Posterior vena cava (tissue), 2 donors: Measurements from ENCODE around the gene RALB. TPM values are rescaled to one million over a fixed set of nuclear protein-coding genes. Genes with fewer than 3 reads are reported as not detected.
"Not testable (repeated sequence)": the region's sequence is repeated elsewhere in the genome, so short reads cannot be mapped to it uniquely, and the experiment has no call there.

Experiments used
- DNase-seq: peaks from one replicate; pipeline ENCODE4 v3.0.0-alpha.2; 2020; ENCODE audit warnings: low spot score
- intact Hi-C, 2 donors: fragments of 100-400 bp; cut with DNase I; formaldehyde crosslinking; loops; one replicate each; pipeline versions ENCODE4 v1.14.1 to v1.14.2; 2022 to 2023
- total RNA-seq, 2 donors: library from RNA; stranded (reverse); fragmentation: NEBNext Ultra II Directional; extraction: Animal tissue kit (Norgen Biotek cat#: 25700); gene quantifications; one replicate each; pipeline ENCODE4 v1.2.1, GENCODE V29; 2021
- donor health status: DM: yes; HTN: yes; CAD: no.
- donor health status: DM: yes; HTN: yes; CAD: no.

RALB gene
- total RNA-seq, 2 donors from 2014 or later: 42.5 to 55.0 TPM

DNA sequence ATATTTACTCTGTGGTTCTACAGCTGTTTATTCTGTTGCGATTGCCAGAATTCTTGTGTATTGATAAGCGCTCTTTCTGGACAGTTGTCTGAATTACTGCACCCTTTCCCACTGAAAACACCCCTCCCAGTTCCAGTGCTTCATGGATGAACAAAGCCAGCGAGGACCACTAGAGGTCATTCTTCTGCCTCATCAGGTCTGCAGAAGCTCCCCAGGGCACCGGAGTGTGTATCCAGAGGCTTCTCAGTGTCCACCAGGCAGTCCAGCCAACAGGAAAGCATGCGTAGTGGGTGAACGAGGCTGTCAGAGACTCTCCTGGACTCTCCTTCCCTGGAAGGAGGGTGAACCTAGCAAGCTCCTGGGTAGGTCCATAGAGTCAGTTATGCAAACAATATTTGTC lies 52.6 kb downstream of the RALB start:
- intact Hi-C loops: no loop called here
- DNase-seq: no peak

DNA sequence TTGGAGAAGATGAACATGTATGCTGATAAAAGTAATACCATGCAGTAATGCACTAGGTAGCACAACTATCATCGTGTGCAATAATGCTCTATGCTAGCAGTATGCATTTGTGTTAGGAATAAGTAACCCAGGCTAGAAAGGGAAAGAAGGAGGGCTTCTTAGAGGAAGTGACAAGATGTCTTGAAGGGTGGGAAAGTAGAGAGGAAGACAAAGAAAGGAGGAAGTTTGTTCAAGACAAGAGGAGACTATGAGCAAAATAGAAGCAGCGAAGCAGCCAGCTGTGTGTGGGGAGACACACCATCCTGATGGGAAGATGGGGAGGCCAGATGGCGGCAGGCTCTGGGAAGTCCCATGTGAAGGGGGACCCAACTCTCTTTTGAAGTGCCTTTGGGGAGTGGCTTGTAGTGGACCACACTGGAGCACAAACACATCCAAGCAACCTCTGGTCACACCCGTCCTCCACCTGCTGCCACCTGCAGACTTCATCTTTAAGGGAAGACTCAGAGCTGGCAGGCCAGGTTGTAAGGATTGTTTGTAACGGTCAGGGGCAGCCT lies 53.4 kb downstream of the RALB start:
- intact Hi-C loops: no loop called here
- no peak for DNase-seq

DNA sequence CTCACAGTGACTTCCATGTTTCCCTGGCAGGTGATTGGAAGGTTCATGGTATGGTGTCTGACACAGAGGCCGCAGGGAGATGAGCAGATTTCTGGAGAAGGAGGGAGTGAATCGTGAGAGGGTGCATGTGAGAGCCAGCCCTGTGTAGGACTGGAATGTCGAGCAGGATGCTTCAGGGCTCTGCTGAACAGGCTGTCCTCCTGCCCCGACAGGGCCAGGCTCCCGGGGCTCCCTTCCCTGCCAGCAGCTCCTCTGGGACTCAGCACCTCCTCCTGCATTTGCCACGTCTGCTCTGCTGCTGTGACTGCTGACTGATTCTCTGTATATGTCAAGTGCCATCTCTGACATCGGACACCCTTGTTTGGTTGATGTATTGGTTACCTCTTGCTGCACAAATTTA lies 54.8 kb downstream of the RALB start:
- DNase-seq: no peak
- intact Hi-C loops: no loop called here

DNA sequence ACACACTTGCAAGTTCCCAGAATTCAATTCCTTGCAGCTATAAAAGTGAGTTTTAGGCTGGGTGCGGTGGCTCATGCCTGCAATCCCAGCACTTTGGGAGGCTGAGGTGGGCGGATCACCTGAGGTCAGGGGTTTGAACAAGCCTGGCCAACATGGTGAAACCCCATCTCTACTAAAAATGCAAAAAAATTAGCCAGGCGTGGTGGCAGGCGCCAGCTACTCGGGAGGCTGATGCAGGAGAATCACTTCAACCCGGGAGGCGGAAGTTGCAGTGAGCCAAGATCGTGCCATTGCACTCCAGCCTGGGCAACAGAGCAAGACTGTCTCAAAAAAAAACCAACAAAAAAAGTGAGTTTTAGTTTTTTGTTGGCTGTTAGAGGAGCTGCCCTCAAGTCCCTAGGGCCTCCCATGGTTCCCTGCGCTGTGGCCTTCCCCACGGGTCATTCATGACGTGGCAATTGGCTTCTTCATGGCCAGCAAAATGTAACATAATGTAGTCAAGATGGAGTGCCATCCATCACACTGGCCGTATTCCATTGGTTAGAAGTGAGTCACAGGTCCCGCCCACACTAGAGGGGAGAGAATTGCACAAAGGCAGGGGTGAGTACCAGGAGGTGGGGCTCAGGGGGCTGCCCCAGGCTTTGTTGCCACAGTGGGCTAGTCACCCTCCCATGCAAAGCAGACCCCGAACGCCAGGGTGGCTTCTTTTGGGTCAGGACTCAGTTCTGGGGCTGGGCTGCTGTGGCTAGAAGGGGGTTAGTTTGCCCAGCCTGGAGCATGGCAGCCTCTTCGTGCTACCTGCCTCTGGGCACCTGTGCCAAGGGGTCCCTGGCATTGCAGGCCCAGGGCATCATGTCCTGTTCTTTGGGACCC lies 55.6 kb downstream of the RALB start:
- intact Hi-C loops: no loop called here
- peak; percentile 69 for DNase-seq

DNA sequence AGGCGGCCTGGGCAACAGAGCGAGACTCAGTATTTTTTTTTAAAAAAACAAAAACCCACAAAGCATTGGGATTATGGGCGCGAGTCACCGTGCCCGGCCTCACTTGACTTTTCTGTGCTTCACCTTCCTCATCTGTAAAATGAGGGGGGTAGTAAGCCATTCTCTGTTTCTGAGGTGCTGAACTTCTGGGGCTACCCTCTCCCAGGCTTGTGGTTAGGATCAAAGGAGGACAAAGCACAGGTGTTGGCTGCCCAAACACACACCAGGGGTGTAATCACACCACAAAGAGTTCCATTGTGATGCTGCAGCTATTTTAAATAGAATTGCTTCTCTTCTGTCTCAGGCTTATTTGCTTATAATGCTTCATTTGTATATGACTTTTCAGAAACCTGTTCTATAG lies 57.5 kb downstream of the RALB start:
- intact Hi-C loops: no loop called here
- DNase-seq: peak; percentile 59

DNA sequence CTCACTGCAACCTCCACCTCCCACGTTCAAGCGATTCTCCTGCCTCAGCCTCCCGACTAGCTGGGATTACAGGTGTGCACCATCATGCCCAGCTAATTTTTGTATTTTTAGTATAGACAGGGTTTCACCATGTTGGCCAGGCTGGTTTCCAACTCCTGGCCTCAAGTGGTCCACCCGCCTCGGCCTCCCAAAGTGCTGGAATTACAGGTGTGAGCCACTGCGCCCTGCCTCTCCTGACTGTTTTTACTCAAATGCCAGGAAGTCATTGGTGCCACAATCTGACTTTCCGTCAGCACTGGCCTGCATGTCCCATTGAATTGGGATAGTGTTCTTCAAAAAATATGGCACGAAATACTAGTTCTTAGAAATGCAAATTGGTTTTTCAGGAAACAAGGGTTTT lies 58.2 kb downstream of the RALB start:
- intact Hi-C loops, DNase-seq: not testable (repeated sequence)

DNA sequence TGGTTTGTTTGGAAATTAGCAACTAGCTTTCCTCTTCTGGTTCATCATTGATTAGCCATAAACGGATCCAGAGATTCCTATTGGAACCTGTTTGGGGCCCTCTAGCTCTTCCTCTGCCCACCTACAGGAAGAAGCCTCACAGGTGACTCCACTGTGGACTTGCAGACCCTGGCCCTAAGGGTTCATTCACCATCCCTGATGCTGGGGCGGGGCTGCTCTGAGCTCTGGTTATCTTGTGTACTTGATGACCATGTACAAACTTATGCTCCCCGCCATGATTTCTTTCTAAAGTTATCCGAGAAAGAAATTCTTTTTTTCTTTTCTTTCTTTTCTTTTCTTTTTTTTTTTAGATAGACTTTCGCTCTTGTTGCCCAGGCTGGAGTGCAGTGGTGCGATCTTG lies 59.4 kb downstream of the RALB start:
- DNase-seq: no peak

DNA sequence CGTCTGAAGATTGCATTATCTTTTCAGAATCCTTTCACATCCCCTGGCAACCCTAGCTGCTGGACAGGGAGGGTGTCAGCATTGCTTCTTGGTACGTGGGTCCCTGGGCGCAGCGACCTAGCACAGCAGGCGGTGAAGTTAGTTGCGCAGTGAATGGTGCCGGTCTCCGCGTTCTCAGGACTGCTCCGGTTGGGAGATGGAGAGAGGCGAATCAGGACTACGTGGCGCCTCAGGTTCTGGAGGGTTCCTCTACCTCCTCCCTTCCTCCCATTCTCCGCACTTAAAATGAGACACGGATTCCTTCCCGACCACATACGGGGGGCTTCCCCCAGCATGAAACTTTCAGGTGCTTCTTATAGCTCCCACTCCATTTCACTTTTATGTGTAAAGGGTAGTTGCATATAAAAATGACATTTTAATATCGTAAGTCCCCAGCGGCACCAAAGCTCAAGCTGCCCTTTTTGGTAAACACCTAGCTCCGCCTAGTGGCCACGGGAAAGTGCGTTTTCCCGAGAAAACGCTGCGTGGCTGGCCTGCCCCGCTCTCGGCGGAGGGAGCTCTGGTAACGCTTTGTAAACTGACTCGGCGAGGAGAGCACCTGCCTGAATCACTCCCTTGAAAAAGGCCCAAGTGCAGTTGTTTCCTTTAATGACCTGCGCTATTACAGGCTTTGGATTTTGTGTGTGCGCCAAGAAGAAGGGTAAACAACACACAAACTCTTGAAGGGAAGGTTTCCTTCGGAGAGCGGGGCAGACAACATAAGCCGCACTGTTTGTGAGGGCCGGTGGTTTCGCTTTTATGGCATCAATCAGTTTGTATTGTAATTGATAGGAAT lies 60.4 kb downstream of the RALB start:
- DNase-seq: peak; percentile 90
- intact Hi-C loops: no loop called here

More for the DNA sequence above, 59.4 kb downstream of the RALB start:
- intact Hi-C loops: no loop called here

DNA sequence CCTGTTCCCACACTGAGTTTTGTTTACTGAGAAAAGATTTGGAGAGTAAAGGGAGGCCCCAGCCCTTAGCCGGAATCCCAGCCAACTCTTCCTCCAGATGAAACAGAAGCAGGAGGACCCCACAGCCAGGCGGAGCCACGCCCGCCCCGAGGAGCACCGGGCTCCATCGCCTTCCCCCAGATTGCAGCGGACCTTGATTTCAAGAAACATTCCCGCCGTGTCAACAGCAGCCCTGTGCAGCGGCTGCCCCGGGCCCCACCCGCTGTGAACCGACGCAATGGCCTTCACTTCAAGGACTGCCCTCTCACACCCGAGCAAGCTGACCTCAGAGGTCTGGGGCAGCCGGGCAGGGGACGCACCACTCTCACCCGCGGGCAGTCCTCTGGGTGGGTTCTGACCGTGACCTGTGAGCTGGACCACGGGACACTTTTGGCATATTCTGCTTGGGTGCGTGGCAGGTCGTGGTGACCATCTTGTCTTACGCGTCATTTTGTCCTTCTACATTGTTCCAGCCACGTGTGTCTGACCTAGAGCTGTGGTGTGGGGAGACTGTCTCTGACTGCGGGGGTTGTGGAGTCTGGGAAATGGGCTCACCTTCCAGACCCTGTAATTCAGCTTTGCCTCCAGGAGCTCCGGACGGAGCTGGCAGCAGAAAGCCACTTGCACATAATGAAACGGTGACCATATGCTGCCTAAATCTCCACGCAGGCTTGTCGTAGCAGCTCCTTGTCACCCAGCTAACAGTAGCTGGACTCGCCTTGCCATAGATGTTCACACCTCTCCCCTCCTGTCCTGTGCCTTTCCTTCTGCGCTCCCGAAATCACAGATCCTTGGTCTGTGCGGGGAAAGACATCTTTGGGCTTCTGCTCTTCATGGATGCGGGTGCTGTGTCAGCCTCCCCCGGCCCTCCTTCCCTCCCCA lies 61.3 kb downstream of the RALB start:
- intact Hi-C loops: no loop called here
- peak; percentile 77 for DNase-seq

DNA sequence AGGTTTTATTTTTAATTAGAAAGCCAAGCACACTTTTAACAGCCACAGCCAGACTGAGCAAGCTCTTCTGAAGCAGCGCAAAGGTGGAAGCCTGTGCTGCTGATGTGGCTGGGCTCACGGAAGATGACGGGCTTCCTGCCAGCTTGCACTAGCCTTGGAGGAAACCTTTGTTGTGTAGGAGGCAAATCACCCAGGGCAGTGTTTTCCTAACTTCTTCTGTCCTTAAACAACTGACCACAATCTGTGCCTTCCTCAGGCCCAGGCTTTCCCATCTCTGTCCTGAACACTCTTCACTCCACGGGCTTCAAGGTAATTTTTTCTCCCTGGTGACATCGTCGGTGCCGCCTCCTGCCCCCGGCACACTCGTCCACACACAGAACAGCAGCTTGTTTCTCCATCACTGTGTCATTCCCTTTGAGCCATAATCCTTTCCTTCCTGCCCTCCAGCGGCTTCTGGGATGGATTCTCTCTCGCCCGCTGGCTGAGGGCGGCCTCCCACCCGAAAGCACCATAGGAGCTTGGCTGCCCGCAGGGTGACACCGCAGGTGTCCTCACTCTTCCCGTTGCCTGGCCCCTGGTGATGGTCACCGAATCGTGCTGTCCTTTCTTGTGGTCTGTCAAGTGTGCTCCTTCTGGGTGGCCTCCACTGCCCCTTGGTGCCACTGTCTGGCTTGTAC lies 62.2 kb downstream of the RALB start:
- intact Hi-C loops: no loop called here

DNA sequence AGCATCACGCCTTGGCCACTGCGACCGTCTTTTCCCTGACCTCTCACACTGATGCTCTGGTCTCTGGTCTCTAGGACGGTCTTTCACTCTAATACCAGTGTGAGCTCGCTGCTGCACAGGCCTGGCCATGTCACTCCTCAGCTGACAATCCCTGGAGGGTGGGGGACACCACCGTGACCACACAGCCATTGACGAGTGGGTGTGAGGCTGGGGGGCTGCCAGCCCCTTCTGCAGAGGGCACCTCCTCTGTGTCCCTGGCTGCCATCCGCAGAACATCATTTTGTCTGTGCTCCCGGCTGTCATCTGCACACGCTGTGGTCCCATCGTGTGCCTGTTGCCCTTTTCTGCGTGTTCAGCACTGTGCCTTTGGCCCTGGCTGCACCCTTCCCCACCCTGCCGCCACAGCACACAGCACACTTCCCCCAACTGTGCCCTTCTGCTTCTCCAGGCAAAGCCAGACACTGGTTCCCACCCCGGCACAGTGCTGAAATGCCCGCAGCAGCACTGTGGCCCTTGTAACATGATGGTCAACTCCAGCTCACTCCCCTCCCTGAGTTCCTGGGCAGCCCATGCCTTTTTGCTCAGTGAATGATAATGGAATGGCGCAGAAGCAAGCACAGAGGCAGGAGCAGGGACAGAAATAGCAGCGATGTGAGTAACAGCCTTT lies 62.8 kb downstream of the RALB start:
- peak; percentile 70 for DNase-seq
- intact Hi-C loops: no loop called here

More for the DNA sequence above, 62.2 kb downstream of the RALB start:
- peak; percentile 59 for DNase-seq

DNA sequence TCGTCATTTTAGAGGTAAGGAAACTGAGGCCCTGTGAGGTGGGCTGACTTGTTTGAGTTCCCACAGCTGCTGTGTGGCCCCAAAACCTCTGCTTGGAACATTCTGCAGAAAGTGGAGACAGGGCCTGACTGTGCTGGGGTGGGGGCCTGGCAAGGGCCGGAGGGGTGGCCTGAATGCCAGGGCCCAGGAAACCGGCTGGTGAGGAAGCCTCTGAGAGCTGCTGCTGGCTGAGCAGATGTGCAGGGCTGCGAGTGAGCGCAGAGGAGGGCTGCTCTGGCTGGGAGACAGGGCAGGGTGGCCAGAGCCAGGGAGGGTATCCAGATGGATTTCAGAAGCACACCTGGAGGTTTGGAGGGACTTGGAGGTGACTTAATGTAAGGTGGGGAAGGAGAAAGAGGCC lies 63.4 kb downstream of the RALB start:
- intact Hi-C loops: no loop called here
- peak; percentile 70 for DNase-seq

DNA sequence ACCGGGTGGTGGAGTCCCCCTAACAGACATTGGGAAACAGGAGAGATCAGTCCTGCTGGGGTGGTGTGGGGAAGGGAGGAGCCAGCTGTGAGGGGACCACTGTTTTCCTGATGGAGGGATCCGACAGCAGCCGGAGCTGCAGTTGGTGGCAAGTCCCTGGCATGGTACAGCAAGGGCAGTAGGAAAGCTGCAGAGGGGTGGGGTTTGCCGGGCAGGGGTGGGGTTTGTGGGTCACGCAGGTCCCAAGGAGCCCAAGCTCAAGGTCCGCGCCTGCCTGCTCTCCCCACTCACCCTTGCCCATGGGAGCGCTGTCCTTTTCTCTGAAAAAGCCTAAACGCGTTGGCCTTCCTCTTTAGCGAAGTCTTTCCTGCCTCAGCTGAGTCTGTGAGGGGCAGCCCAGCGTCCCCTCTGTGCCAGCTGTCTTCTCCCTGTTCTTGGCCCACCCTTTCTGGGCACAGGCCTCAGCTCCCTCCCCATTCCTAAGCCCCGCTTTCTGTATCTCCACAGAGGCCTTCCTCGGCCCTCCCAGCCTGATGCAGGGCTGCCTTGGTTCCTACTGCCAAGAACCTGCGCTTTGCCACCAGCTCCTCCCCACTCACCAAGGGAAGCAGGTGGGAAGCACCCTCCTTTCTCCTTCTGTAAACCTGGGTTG lies 64.0 kb downstream of the RALB start:
- peak; percentile 72 for DNase-seq
- intact Hi-C loops: no loop called here

DNA sequence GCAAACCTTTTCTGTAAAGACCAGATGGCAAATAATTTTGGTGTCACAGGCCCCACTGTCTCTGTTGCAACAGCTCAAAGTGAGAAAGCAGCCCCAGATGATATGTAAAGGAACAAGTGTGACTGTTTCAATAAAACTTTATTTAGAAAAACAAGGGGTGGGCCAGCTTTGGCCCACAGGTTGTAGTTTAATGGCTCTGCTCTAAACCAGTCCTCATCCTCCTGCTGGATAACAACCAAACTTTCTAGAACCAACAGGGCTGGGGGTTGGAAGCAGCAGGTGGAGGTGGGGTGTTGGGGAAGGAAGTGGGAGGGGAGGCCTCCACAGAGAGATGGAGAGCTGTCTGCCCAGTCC lies 64.5 kb downstream of the RALB start:
- intact Hi-C loops: no loop called here
- DNase-seq: no peak

DNA sequence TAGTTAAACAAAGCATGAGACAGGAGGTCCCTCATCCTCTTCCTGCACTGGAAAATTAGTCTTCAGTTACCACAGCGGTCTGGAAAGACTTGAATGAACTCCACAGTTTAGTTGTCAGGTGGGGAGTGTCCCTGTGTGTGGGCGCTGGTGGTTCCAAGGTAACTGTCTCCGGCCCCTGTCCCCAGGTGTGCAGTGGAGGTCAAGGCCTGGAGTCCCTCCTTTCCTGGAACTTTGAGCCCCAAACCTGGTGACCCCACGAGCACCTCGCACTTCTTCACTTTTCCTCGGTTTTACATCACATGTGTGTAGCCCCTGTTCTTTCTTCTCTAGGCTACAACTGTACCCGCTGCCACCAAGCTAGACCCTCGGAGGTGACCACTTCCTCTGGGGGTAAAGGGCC lies 65.3 kb downstream of the RALB start:
- intact Hi-C loops: no loop called here
- DNase-seq: peak; percentile 41

DNA sequence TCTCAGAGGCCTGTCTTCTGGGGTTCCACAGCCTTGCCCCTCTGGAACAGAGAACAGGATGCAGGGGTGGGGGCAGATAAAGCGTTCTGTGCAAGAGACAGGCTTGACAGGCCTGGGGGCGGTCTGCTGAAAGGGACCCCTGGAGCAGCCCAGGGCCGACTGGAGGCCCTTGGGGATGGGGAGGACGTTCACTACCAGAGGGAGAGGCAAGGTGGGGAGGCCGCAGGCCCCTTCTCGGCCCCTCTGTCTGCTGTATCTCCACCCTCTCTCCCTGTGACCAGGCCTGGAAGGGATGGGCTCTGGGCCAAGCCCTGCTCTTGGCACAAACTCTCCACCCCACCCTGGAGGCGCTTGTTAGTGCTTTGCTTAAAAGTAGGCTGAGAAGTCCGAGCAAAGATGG lies 66.0 kb downstream of the RALB start:
- DNase-seq: peak; percentile 87
- intact Hi-C loops: no loop called here

DNA sequence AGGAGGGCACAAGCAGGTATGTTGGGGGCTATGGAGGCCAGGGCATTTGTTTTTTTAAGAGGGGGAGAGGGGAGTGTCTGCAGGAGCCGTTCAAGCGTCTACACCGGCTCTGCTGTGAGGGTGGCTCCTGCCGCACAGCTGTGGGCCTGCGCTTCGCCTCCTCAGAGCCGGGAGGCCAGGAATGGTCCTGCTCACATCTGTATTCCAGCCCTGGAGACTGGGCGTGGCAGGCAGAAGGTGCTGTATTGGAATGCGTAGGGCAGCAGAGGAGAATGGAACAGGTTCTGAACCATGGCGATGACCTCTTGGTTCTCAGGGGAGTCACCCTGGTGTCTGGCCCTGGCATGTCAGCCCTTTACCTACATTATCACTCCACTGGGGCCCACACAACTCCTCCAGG lies 66.5 kb downstream of the RALB start:
- intact Hi-C loops: no loop called here
- peak; percentile 68 for DNase-seq
